ENCODE results near the gene PTPRN2. TPM values are rescaled to one million over a fixed set of nuclear protein-coding genes. Genes with fewer than 3 reads are reported as not detected.

Gene PTPRN2
- polyA plus RNA-seq, 1 of the 3 experiments (the other 2 are of a cell fraction): 4.0 TPM

GRCh38 chr7:157983502-157984422 is 603.9 kb downstream of the PTPRN2 start:
- Histone ChIP-seq H3K79me2 (ENCODE audit: insufficient read depth) (no peaks in the 10 kb centered on the region), H3K9me2 (no peaks in the 10 kb centered on the region), H3F3A (replicated peaks; ENCODE audit: insufficient read depth) (no peaks in the 10 kb centered on the region), H3K4me3 (ENCODE audit: low read depth in 2 of 2, low read length in 1 of 2) (peak overlapping the region in 1 of 2 experiments; percentile 15; a peak in 1 of 4 replicates), H3K4me2 (no peak overlapping the region), H3K9ac (no peak overlapping the region), H3K9me3 (no peaks in the 10 kb centered on the region), H3K27me3 (ENCODE audit: insufficient read depth) (no peaks in the 10 kb centered on the region), H2AFZ (ENCODE audit: low read depth) (no peak overlapping the region), H3K36me3 (replicated peaks in 1 of 2; ENCODE audit: control insufficient read depth in 1 of 2, insufficient read depth in 2 of 2, low read length in 1 of 2) (no peaks in the 10 kb centered on the region), H3K4me1 (ENCODE audit: control insufficient read depth in 1 of 2, insufficient read depth in 2 of 2, low read depth in 1 of 2, low read length in 1 of 2) (peaks cover 0 to 8% of the 10 kb centered on the region in 2 experiments; a peak in 1 of 4 replicates), H4K20me1 (ENCODE audit: insufficient read depth) (no peaks in the 10 kb centered on the region), H3K27ac (ENCODE audit: low read depth in 2 of 2, low read length in 1 of 2) (peak overlapping the region in 1 of 2 experiments; percentile 17; a peak in 2 of 4 replicates)
- peak; percentile 84 for DNase-seq
- 27% methylated on average over 32 of the region's 32 CpGs for WGBS (ENCODE audit: low lambda C conversion rate)
- POLR2A ChIA-PET: interaction anchor here (0.7 kb wide), 1 partner anchor 12 kb away, joined by 3 read pairs; no protein-coding TSS in a partner anchor
- TF ChIP-seq MXI1 (IDR thresholded peaks at IDR 0.05; ENCODE audit: low read depth, low read length) (peak; percentile 76; the same call in 1 of the 2 replicates), ZBTB33 (IDR thresholded peaks at IDR 0.05; ENCODE audit: borderline replicate concordance, low read depth) (no peak), CHD2 (IDR thresholded peaks at IDR 0.05; ENCODE audit: low read length, partially characterized antibody) (no peak)
- CTCF ChIA-PET: interaction anchor here (1.1 kb wide), 1 partner anchor 293 kb away, joined by 3 read pairs; no protein-coding TSS in a partner anchor

- Histone ChIP-seq H3K9me2 (no peaks in the 10 kb centered on the region), H3K9ac (no peak overlapping the region), H4K20me1 (ENCODE audit: insufficient read depth) (no peaks in the 10 kb centered on the region), H3K27me3 (ENCODE audit: insufficient read depth) (no peaks in the 10 kb centered on the region), H3K79me2 (ENCODE audit: insufficient read depth) (no peaks in the 10 kb centered on the region), H2AFZ (ENCODE audit: low read depth) (no peak overlapping the region), H3K4me3 (ENCODE audit: low read depth in 2 of 2, low read length in 1 of 2) (no peak overlapping the region), H3K4me1 (ENCODE audit: control insufficient read depth in 1 of 2, insufficient read depth in 2 of 2, low read depth in 1 of 2, low read length in 1 of 2) (peaks cover 0 to 8% of the 10 kb centered on the region in 2 experiments; a peak in 1 of 4 replicates), H3K4me2 (no peak overlapping the region), H3F3A (replicated peaks; ENCODE audit: insufficient read depth) (no peaks in the 10 kb centered on the region), H3K27ac (ENCODE audit: low read depth in 2 of 2, low read length in 1 of 2) (no peak overlapping the region), H3K9me3 (no peaks in the 10 kb centered on the region), H3K36me3 (replicated peaks in 1 of 2; ENCODE audit: control insufficient read depth in 1 of 2, insufficient read depth in 2 of 2, low read length in 1 of 2) (no peaks in the 10 kb centered on the region)
- WGBS (ENCODE audit: low lambda C conversion rate): 49% methylated on average over 5 of the region's 5 CpGs
- no peak for DNase-seq
- CTCF ChIA-PET: no interaction called here
- POLR2A ChIA-PET: no interaction called here
- no peak for TF ChIP-seq NRF1 (IDR thresholded peaks at IDR 0.05; ENCODE audit: low read depth, low read length)
- TF ChIP-seq RXRA (IDR thresholded peaks at IDR 0.05; ENCODE audit: borderline replicate concordance, low read depth): no peak
- TF ChIP-seq YY1 (IDR thresholded peaks at IDR 0.05; ENCODE audit: low read depth): no peak
- TF ChIP-seq CHD2 (IDR thresholded peaks at IDR 0.05; ENCODE audit: low read length, partially characterized antibody): no peak
- TF ChIP-seq ELF1 (IDR thresholded peaks at IDR 0.05): no peak
- TF ChIP-seq GABPA (IDR thresholded peaks at IDR 0.05; ENCODE audit: low read depth): no peak
- no peak for TF ChIP-seq EZH2phosphoT487 (IDR thresholded peaks at IDR 0.05; ENCODE audit: borderline replicate concordance, low read depth)
- TF ChIP-seq CTCF (IDR thresholded peaks at IDR 0.05): no peak
- no peak for TF ChIP-seq MEF2A (IDR thresholded peaks at IDR 0.05; ENCODE audit: borderline replicate concordance, low read depth)
- no peak for TF ChIP-seq SMC3 (IDR thresholded peaks at IDR 0.05; ENCODE audit: low read depth, low read length)
- no peak for TF ChIP-seq IRF3 (IDR thresholded peaks at IDR 0.05; ENCODE audit: low read depth, low read length)
- no peak for TF ChIP-seq POLR2AphosphoS5 (IDR thresholded peaks at IDR 0.05; ENCODE audit: low read depth, low read length)
- no peak for TF ChIP-seq TEAD4 (IDR thresholded peaks at IDR 0.05; ENCODE audit: borderline replicate concordance, insufficient read depth)
- no peak for TF ChIP-seq USF1 (IDR thresholded peaks at IDR 0.05; ENCODE audit: borderline replicate concordance, low read depth)
- TF ChIP-seq JUND (IDR thresholded peaks at IDR 0.05): no peak
Observed at GRCh38 chr7:157981778-157982177, 605.8 kb downstream of the PTPRN2 start.
